Measurements from ENCODE around the gene CPAMD8.
A peak's percentile ranks its signal among the peaks of the same experiment; 100 is the strongest.
"Not testable (repeated sequence)": the region's sequence is repeated elsewhere in the genome, so short reads cannot be mapped to it uniquely, and the experiment has no call there.

CPAMD8 gene

GRCh38 chr19:16996838-16997490 lies 29.6 kb downstream of the CPAMD8 start:
- DNase-seq = not testable (repeated sequence)

- no peak for DNase-seq
Measured at GRCh38 chr19:16988661-16989060, 37.9 kb downstream of the CPAMD8 start.

GRCh38 chr19:16985403-16985802 lies 41.2 kb downstream of the CPAMD8 start:
- no peak for DNase-seq

GRCh38 chr19:16982586-16982985 lies 44.0 kb downstream of the CPAMD8 start:
- not testable (repeated sequence) for DNase-seq

- DNase-seq = no peak
Measured at GRCh38 chr19:16978839-16979802, 47.5 kb downstream of the CPAMD8 start.

GRCh38 chr19:16978156-16978555 lies 48.5 kb downstream of the CPAMD8 start:
- DNase-seq = no peak

- no peak for DNase-seq
Measured at GRCh38 chr19:16977306-16977705, 49.3 kb downstream of the CPAMD8 start.

GRCh38 chr19:16976446-16976845 lies 50.2 kb downstream of the CPAMD8 start:
- no peak for DNase-seq

GRCh38 chr19:16970821-16971220 lies 55.8 kb downstream of the CPAMD8 start:
- no peak for DNase-seq

- DNase-seq = no peak
Measured at GRCh38 chr19:16969135-16969534, 57.5 kb downstream of the CPAMD8 start.

- DNase-seq = not testable (repeated sequence)
Measured at GRCh38 chr19:16960996-16961822, 65.4 kb downstream of the CPAMD8 start.

GRCh38 chr19:16958277-16958676 lies 68.3 kb downstream of the CPAMD8 start:
- not testable (repeated sequence) for DNase-seq

GRCh38 chr19:16957855-16958254 lies 68.8 kb downstream of the CPAMD8 start:
- no peak for DNase-seq

GRCh38 chr19:16957151-16957701 lies 69.4 kb downstream of the CPAMD8 start:
- DNase-seq = no peak

GRCh38 chr19:16955161-16955560 lies 71.4 kb downstream of the CPAMD8 start:
- no peak for DNase-seq

GRCh38 chr19:16952046-16952445 lies 74.6 kb downstream of the CPAMD8 start:
- DNase-seq = no peak

GRCh38 chr19:16951529-16951928 lies 75.1 kb downstream of the CPAMD8 start:
- no peak for DNase-seq

- DNase-seq = peak; percentile 36
Measured at GRCh38 chr19:16949496-16950023, 77.0 kb downstream of the CPAMD8 start.

GRCh38 chr19:16946951-16947940 lies 79.4 kb downstream of the CPAMD8 start:
- peak; percentile 25 for DNase-seq

GRCh38 chr19:16945762-16946465 lies 80.7 kb downstream of the CPAMD8 start:
- DNase-seq = no peak

- DNase-seq = no peak
Measured at GRCh38 chr19:16945364-16945714, 81.3 kb downstream of the CPAMD8 start.

Data from activated CD8-positive, alpha-beta memory T cell treated with anti-CD3 and anti-CD28 coated beads, Interleukin-2, amount 50 U/mL, for 48 hours (primary cell).